Tibial nerve (tissue), 3 donors: ENCODE results near the gene SMARCAD1.

Source experiments
- POLR2A ChIP-seq, 2 donors: fragments of 450-650 bp; IDR thresholded peaks; one replicate each; pipeline ENCODE4 v1.6.1; 2017; ENCODE audit warnings: antibody characterized with exemption in 2 of 2, mild to moderate bottlenecking in 2 of 2, moderate library complexity in 2 of 2
- TF ChIP-seq, protein P1 (sequence below), 5 experiments: fragments of 200-600 bp in 3 of 5; fragments of 450-650 bp in 2 of 5; sonication (generic) in 3 of 5; IDR thresholded peaks; one replicate each; pipeline ENCODE4 v1.5.1; 2016 to 2019; ENCODE audit warnings: antibody characterized with exemption in 5 of 5, mild to moderate bottlenecking in 3 of 5, moderate library complexity in 2 of 5

DNA sequence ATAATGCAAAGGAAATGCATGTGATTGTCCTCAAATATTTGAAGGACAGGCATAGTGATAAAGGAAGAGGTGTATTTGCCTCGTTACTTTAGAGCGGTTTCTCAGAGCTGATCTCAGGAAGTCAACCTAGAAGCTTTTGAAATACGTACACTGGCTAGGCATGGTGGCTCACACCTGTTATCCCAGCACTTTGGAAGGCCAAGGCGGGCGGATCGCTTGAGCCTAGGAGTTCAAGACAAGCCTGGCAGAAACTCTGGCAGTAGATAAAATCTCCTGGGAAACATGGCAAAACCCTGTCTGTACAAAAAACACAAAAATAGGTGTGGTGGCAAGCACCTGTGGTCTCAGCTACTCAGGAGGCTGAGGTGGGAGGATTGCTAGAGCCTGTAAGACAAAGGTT is 24.9 kb downstream of the SMARCAD1 start:
- TF ChIP-seq POLR2A (IDR thresholded peaks at IDR 0.05): no peak
- TF ChIP-seq, protein P1, sequence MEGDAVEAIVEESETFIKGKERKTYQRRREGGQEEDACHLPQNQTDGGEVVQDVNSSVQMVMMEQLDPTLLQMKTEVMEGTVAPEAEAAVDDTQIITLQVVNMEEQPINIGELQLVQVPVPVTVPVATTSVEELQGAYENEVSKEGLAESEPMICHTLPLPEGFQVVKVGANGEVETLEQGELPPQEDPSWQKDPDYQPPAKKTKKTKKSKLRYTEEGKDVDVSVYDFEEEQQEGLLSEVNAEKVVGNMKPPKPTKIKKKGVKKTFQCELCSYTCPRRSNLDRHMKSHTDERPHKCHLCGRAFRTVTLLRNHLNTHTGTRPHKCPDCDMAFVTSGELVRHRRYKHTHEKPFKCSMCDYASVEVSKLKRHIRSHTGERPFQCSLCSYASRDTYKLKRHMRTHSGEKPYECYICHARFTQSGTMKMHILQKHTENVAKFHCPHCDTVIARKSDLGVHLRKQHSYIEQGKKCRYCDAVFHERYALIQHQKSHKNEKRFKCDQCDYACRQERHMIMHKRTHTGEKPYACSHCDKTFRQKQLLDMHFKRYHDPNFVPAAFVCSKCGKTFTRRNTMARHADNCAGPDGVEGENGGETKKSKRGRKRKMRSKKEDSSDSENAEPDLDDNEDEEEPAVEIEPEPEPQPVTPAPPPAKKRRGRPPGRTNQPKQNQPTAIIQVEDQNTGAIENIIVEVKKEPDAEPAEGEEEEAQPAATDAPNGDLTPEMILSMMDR (IDR thresholded peaks at IDR 0.05): no peak
